ENCODE data around the gene NLRP5.

GRCh38 chr19:56101746-56102535 lies 115.4 kb downstream of the NLRP5 start:
- no peak for TF ChIP-seq REST (IDR thresholded peaks at IDR 0.05)
- TF ChIP-seq ELK1 (IDR thresholded peaks at IDR 0.05; ENCODE audit: low read depth, low read length) = no peak
- no peak for TF ChIP-seq RNF2 (IDR thresholded peaks at IDR 0.05; ENCODE audit: borderline replicate concordance, low read depth)
- TF ChIP-seq POLR2AphosphoS2 (conservative IDR thresholded peaks at IDR 0.05; ENCODE audit: low read length) = no peak
- no peak for TF ChIP-seq BHLHE40 (IDR thresholded peaks at IDR 0.05; ENCODE audit: low read depth, low read length)
- TF ChIP-seq POLR2A (IDR thresholded peaks at IDR 0.05; ENCODE audit: low read length) = no peak
